Right renal cortex interstitium (tissue), 3 donors: Measurements from ENCODE around the gene GJA10. TPM values are rescaled to one million over a fixed set of nuclear protein-coding genes. Genes with fewer than 3 reads are reported as not detected.
A peak's percentile ranks its signal among the peaks of the same experiment; 100 is the strongest.

Experiments
- DNase-seq, 3 donors: peaks; one replicate each; pipeline ENCODE4 v3.0.0-alpha.2; 2013; ENCODE audit warnings: low read depth in 3 of 3, low spot score in 2 of 3
- polyA plus RNA-seq, 3 donors: library from polyadenylated mRNA; unstranded; fragments of 120-200 nt; gene quantifications; one replicate each; pipeline ENCODE4 v1.2.1, GENCODE V29; 2013; ENCODE audit not compliant: insufficient read length in 3 of 3

The GJA10 gene
- polyA plus RNA-seq, 3 donors = not detected

DNA sequence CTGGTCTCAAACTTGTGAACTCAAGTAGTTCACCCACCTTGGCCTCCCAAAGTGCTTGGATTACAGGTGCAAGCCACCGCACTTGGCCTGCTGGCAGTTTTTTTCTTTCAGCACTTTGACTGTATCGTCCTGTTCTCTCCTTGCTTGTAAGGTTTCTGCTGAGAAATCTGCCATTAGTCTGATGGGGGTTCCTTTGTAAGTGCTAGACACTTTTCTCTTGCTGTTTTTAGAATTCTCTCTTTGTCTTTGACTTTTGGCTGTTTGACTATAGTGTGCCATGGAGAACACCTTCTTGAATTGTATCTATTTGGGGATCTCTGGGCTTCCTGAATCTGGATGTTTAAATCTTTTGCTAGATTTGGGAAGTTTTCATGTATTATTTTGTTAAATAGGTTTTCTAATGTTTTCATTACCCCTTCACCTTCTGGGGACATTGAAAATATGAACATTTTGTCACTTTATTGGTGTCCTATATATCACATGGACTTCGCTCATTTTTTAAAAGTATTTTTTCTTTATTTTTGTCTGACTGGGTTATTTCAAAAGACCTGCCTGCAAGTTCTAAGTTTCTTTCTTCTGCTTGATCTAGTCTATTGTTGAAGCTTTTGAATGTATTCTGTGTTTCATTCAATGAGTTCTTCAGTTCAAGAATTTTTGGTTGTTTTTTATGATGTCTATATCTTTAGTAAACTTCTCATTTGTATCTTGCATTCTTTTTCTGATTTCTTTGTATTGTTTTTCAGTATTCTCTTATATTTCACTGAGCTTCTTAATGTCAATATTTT, 22.1 kb downstream of the GJA10 start:
- no peak for DNase-seq

DNA sequence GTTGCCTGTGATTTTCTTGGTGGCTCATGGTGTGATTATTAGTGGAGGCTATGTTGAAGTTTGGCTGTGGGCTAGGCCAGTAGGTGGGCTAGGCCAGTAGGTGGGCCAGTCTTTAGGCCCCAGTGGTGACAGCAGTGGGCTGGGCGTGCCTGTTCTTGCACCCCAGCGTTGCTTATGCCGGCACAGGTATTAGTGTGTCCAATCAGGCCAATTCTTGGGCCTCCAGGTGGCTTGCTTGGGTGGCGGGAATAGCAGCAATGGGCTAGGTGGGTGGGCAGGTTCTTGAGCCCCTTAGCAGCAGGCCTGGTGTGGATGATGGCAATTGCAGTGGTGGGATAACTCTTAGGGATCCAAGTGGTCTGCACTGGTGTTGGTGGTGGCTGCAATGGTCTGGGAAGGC, 22.9 kb downstream of the GJA10 start:
- no peak for DNase-seq

DNA sequence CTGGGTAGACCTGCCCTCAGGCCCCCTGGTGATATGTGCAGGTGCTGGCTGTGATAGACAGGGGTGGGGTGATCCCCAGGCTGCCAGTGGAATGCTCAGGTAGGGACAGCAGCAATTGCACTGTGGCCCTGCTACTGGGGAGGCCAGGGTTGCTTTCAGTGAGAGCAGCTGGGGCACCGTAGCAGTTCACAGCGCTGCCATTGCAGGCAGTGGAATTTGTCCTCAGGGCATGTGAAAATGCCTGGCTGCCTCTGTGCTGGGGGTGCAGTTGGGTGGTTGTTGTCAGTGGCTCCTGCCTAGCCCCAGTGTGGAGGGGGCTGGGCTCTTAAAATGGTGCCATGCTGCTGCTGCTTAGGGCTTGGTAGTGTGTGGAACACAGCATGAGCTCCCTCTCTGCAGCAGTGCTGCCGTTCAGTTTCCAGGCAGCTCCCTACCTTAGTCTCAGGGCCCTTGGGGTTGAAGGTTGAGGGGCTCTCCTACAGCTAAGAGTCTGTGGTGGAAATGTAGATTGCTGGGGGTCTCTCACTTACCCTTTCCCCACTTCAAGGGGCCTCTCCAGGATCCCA, 23.6 kb downstream of the GJA10 start:
- no peak for DNase-seq

DNA sequence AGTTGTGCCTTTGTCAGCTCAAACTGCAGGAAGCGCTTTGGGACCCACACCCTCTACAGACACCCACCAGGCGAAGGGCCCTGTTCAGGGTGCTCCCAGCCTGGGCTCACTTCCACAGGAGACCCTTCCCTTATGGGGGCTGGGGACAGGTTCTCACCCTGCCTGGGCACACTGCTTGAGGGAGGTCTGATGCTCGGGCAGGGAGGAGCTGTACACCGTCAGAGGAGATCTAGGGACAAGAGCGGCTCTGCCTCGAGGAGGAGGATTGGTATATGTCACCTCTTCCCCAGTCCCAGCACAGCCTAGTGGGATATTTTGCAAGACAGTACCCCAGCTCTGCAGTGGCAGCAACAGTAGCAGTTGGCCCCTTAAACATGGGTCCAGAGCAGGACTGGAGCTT, 26.9 kb downstream of the GJA10 start:
- no peak for DNase-seq

DNA sequence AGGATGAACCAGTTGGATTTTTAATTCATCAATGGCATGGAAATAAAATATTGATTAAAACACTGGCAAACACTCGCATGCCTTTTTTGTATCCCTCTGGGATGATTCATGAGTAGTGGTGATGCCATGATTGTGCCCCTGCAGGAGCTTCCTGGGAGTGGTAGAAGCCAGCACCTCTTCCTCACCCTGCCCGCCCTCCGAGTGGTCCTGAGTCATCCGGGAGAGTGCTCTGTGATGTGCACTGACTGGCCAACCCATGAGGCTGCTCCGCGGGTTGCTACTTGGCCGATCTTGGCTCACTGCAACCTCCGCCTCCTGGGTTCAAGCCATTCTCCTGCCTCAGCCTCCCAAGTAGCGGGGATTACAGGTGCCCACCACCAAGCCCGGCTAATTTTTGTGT, 27.4 kb downstream of the GJA10 start:
- no peak for DNase-seq

DNA sequence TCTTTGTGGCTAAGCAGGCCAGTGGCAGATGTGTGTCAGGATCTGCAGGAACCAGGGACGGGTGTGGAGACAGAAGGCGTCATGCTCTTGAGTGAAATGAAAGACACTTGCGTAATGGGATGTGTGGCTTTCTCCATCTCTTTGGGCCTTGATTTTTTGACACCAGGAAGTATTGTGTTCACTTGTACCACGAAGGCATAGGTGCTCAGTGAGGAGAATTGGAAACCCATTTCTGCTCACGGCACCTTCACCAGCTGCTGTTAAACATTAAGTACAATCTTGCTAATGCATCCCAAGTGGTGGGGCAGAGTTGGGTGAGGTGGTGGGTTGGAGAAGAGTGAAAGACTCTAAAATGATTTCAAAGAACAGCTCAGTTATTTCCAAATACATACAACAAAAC, 30.0 kb downstream of the GJA10 start:
- no peak for DNase-seq

DNA sequence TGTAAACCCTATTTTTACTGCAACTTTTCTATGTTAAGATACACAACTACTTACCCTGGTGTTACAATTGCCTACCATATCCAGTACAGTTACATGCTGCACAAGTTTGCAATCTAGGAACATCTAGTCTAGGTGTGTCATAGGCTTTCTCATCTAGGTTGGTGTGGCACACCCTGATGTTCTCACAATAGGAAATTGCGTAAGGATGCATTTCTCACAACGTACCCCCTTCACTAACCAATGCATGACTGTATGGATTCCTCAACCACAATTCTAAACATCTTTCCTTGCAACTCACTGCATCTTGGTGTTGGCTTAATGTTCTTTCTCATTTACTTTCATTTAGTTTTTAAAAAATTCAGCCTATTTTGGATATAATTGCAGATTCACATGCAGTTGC, 31.6 kb downstream of the GJA10 start:
- DNase-seq = no peak

DNA sequence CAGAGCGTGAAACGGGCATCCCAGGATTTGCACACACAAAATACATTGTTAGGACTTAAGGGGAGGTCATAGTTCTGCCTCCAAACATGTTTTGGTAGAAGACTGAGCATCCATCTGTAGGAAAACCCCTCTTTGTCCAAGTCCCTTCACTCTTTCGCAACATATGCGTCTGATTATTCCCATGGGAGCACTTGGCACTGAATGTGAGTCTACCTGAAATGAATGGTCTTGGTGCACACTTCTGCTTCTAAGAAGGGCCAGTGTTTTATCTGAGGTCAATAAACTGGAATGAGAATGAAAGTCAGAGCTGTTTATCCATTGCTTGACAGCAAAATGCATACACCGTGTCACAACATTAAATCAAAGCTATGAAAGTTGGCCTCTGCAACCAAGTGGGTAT, 33.0 kb downstream of the GJA10 start:
- DNase-seq = no peak

DNA sequence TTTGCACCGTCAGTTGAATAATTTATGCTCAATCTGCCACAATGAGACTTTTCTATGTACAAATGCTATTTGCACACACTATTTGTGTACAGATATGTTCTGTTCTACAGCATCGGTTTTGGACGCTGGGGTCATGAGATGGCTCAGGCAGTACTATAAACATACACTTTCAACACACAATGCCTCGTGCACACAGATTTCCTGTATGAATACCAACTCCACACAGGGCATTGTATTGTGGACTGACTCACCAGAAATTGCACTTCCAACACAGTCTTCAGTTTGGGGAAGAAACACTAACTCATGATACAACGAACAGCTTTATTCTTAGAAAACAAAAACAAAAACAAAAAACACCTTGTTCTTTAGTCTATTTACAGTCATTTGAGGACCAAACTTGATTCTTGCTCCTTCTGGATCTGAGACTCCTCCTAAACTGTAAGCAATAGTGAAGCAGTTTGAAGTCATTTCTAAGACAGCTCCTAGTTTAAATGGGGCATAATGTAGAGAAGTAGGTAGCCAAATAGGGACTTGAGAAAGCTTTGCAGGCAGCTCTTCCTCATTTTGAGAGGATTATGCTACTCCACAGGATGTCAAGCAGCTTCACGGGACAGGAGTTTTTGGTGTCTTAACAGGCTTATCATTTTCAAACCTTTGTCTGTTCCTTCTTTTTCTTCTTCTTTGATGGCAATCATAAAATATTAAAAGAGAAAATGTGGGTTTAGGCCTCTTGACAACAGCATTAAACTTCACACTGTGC, 33.7 kb downstream of the GJA10 start:
- no peak for DNase-seq

DNA sequence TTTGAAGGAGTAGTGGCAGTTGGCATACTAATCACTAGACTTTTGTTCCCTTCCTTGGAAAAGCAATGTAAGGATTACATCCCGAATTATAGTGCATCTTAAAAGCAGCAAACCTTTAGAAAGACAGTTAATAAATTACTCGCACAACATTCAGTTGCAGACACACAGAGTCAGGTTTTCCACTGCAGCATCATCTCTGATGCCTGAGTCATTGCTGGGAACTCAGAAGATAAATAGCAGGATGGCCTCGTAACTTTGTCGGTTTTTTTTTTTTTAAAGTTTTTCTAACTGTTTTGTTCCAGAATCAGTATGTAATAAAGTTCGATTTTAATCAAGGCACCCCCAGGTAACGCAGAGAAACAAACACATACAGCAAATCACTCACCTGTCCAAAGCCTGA, 34.3 kb downstream of the GJA10 start:
- no peak for DNase-seq

DNA sequence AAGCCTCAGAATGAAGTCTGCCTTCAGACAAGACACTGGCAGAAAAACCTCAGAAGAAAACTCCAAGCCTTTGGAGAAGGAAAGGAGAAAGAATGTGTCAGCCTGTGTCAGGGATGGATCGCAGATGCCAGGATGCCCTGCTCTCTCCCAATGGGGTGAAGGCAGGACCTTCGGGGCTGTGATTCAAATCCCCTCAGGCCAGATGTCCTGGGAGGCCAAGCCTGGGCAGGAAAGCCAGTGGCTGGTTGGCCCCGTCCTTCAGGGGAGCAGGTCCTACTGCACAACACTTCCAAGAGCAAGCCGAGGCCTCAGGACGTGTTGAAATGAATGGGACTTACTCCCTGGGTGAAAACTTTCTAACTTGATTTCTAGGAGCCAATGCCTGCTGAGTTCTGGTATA, 36.5 kb downstream of the GJA10 start:
- DNase-seq = no peak

DNA sequence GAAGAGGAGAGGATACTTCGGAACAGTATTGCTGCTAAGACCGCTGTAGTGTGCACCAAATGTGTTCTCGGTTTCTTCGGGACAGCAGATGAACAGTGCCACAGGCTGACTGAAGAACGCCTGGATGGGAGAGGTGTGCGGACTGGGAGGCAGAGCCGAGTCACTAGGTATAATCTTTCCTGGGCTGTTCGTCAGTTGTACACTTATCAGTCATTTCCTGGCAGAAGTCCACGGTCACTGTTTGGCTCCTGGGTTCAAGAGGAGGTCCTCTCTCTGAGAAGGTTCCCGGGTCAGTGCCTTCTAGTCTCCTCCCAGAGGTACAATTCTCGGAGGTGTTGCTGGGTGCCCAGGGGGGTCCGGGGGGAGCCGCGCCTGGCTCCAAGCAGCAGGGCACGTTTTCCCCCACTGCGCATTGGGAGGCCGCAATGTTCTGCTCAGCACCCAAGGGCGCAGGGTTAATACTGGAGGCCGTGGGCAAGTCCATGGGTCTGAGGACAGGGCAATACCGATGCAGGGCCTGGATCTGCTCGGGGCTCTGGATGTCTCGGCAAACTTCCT, 38.1 kb downstream of the GJA10 start:
- no peak for DNase-seq

DNA sequence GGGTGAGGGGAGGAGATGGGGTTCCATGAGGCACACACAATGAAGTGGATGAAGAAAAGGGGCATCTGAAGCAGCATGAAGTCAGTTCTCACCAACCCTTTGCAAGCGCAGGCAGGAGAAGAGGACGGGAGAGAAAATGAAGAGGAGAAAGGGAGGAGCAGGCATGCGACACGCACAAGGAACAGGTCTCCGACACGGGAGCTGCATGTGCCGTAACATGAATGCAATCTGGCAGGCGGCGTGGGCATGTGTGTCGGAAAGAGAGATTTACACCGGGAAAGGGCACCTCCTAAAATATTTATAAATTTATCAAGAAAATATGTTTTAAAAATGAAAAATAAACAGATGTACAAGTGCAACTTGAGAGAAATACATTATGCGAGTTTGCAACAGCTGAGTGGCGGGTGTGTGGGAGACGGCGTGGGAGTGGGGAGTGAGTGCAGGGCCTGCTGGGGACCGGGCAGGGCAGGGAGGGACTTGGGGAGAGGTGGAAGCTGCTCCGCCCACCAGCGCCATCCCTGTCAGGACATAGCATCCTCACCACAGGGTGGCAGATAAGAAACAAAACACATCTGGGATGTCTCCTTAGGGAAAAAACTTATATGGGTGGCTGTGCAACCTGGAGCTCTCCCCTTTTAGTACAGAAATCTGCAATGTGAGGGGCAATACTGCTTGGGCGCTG, 40.6 kb downstream of the GJA10 start:
- DNase-seq = no peak

DNA sequence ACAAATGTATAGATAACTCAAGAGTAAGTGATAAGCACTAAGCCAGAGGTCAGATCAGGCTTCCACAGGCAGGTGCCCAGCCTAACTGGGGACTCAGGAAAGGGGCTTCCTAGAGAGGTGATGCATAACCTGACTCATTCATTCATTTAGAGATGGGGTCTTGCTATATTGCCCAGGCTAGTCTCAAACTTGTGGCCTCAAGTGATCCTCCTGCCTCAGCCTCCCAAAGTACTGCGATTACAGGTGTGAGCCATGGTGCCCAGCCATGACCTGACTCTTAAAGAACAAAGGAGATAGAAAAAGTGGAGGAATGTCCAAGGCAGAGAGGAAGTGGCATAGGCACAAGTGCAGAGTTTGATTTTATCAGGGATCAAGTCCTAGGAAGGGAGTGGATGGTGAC, 41.9 kb downstream of the GJA10 start:
- no peak for DNase-seq

DNA sequence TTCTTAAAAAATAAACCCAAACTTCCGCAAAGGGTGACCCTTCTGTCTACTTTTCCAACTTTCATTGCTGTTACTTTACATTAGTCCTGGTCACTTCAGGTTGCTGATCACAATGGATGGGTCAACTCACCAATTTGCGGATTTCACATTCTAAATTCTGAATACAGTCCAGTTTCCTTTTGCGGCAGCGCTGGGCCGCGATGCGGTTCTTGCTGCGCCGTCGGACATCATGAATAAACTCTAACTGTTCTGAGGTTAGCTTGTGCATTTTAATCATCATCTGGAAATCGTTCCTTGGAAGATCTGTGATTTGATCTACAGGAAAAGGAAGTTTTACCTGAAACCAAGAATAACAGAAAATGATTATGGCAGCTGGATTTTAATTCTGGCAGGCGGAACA, 43.7 kb downstream of the GJA10 start:
- no peak for DNase-seq

DNA sequence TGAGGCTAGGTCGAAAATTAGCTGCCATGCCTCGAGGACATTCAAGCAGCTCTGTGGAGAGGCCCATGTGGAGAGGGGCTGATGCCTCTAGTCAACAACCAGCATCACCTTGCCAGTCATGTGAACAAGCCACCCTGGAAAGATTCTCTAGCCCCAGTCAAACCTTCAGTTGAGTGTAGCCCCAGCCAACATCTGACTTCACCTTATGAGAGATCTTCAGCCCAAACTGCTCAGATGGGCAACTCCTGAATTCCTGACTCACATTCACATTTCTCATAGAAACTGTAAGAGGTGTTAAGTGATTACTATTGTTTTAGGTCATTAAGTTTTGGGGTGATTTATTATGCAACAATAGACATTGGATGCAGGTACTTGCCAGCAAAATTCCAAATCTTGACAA, 44.9 kb downstream of the GJA10 start:
- DNase-seq = no peak

DNA sequence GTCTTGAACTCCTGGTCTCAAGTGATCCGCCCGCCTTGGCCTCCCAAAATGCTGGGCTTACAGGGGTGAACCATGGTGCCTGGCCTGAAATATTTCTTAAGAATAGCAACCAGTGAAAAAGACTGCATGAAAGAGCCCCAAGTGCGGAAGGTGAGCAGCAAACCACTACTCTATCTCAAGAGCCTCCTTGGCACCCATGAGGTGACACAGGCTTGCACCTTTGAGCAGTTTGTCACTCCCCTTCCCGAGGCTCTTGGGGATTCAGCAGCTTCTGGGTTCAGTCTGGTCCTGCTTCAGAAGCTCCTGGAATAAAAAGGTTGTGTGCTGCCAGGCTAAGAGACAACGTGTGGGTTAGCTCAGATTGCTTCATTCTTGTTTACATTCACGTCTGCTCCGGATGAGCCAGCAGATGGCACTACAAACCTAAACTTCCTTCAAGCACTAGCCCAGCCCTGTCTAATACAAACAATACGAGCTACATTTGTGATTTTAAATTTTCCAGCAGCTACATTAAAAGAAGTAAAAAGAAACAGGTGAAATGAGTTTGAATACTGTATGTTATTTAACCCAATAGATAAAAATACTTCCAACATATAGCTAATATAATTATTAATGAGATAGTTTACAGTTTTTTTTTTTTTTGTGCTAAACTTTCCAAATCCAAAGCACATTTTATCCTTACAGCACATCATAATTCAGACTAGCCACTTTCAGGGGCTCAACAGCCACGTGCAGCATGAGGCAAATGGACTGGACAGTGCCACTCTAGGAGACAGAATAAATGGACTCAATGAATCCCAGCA, 46.2 kb downstream of the GJA10 start:
- peak; percentile 58 to 76 (median 58) for DNase-seq

DNA sequence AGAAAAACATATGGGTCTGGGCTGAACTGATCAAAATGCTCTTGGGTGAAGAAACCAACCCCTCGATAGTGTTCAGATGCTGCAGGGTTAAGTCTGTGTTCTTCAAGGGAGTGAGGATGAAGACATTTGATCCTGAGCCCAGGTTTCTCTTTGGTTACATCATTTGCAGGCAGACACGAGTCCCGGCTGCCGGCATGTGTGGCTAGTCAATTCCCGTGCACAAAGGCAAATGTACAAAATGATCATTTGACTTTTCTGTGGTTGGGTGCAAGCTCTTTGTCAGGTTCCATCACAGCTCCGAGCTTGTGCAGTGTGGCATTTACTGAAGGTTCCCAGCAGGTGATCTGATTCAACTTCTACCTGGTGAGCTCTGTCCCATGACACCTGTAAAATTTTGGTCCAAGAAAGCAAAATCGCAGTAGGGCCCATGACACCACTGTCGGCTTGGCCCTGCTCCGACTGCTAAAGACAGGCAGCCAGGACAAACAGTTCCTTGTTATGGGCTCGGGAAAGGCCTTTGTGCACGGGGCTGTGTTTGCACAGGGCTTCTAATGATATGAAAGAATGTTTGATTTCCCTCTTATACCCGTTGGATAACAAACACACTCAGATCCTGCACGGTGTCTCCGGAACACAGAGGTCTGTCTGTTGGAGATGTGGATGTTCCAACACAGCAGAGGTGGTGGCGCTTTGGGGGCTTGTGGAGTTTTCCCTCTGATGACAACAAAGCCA, 46.9 kb downstream of the GJA10 start:
- no peak for DNase-seq

DNA sequence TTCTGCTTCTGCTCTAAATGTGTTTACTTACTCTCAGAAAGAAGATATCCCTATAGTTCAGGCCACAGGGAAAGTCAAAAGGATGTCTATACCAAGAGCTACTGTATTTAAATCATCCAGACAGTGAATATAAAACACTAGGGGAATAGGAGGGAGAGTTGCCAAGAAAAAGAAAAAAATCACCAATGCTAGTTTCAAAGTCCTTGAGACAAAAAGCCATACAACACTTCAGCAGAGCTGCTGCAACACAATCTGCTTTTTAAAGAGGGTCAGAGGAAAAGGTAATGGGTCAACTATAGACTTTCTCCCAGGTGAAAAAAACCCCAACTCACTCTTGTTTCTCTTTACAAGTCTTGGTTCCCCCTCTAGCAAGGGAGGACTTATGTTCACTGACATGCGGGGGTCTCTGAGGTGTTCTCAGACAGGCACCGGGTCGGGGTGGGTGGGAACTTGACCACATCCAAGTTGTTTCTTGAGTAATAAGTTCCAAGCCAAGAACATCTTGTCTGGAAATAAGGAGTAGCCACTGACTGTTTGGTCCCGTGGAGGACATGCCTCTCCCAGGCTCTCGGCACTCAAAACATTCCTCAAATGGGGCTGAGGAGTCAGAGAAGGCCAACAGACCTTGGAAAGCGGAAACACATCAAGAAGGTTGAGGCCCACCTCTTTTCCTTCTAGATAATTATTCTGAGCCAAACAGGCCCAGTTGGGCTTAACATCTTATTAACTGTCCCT, 47.7 kb downstream of the GJA10 start:
- no peak for DNase-seq
